Esophagus muscularis mucosa (tissue), 4 donors: Measurements from ENCODE around the gene AIF1L.

ENCODE experiments used
- CTCF ChIP-seq, 3 experiments: fragments of 200-600 bp in 2 of 3; fragments of 450-650 bp in 1 of 3; sonication (generic) in 2 of 3; IDR thresholded peaks; one replicate each; pipeline ENCODE4 v1.5.1; 2017 to 2019; ENCODE audit warnings: antibody characterized with exemption in 3 of 3, mild to moderate bottlenecking in 2 of 3, moderate library complexity in 1 of 3
- EP300 ChIP-seq: sonication (generic); formaldehyde crosslinking; IDR thresholded peaks from one replicate; pipeline ENCODE4 v1.6.1; 2017; ENCODE audit warnings: antibody characterized with exemption
- POLR2A ChIP-seq: fragments of 450-650 bp; IDR thresholded peaks from one replicate; pipeline ENCODE4 v1.6.1; 2017; ENCODE audit warnings: antibody characterized with exemption, moderate library complexity, mild to moderate bottlenecking, low read depth
- POLR2AphosphoS5 ChIP-seq, 2 donors: sonication (generic); formaldehyde crosslinking; IDR thresholded peaks; one replicate each; pipeline ENCODE4 v1.6.1; 2017; ENCODE audit warnings: antibody characterized with exemption in 2 of 2

GRCh38 chr9:131069699-131070098, 26.6 kb upstream of the AIF1L start:
- TF ChIP-seq CTCF (IDR thresholded peaks at IDR 0.05) (no peak), POLR2A (no peak), POLR2AphosphoS5 (IDR thresholded peaks at IDR 0.05) (no peak), EP300 (no peak)
